HepG2 (cell line): Measurements from ENCODE around the gene ATP6V1G2. TPM values are rescaled to one million over a fixed set of nuclear protein-coding genes. Genes with fewer than 3 reads are reported as not detected.

Experiments used
- ATAC-seq: fragments of 200-7000 bp; cut with Tn5 transposase; 3 replicates; pipeline ENCODE4 v1.9.1; 2020; ENCODE audit warnings: mild to moderate bottlenecking, moderate library complexity
- BruUV-seq: library from RNA; stranded (reverse); fragments of 400-500 nt; replicated peaks from 2 replicates; lab custom pipeline; 2021; lab: Mats Ljungman, UMichigan
- CTCF ChIA-PET: fragments of 300-600 bp; formaldehyde crosslinking; extraction: SDS; loops from one replicate; lab custom pipeline; 2021; ENCODE audit warnings: low total read pairs, inconsistent platforms, low intra/inter-chr PET ratio; lab: Yijun Ruan, JAX
- POLR2A ChIA-PET: fragments of 350-600 bp; sonication (Branson Sonifier 250); formaldehyde crosslinking; loops from one replicate; lab custom pipeline; 2020; ENCODE audit warnings: antibody characterized with exemption, inconsistent platforms; lab: Yijun Ruan, JAX
- DNase-seq: peaks from one replicate; pipeline ENCODE4 v3.0.0-alpha.2; 2015; ENCODE audit warnings: low spot score
- FAIRE-seq: peaks from 3 replicates; lab custom pipeline; 2011; peaks lifted over from hg19 to GRCh38; lab: Jason Lieb, UNC
- H2AFZ ChIP-seq: one replicate; pipeline ENCODE4 v1.6.1; 2011; ENCODE audit warnings: low read length, inconsistent platforms
- H3K27ac ChIP-seq: fragments of 300-600 bp; 3 replicates; pipeline ENCODE4 v1.8.0; 2011; ENCODE audit warnings: mixed run types, mild to moderate bottlenecking, mixed read lengths, low read length, inconsistent platforms; ENCODE audit not compliant: insufficient read depth; ENCODE audit errors: extremely low read length
- H3K27me3 ChIP-seq, 2 experiments: fragments of 200-600 bp in 1 of 2; 2 replicates in 1 of 2; 3 replicates in 1 of 2; pipeline versions ENCODE4 v1.6.0 to v1.8.0; 2011; ENCODE audit warnings: low read length in 2 of 2, mild to moderate bottlenecking in 2 of 2, moderate library complexity in 2 of 2, inconsistent platforms in 1 of 2; ENCODE audit not compliant: insufficient read depth in 2 of 2, control insufficient read depth in 1 of 2
- H3K36me3 ChIP-seq, 2 experiments: fragments of 200-600 bp in 1 of 2; replicated peaks in 1 of 2; 2 replicates in 1 of 2; 3 replicates in 1 of 2; pipeline versions ENCODE4 v1.5.1 to v1.8.0; 2011; ENCODE audit warnings: low read length in 2 of 2, inconsistent platforms in 1 of 2; ENCODE audit not compliant: insufficient read depth in 2 of 2, control insufficient read depth in 1 of 2
- H3K4me1 ChIP-seq: 2 replicates; pipeline ENCODE4 v1.5.1; 2012; ENCODE audit warnings: low read length, inconsistent platforms; ENCODE audit not compliant: insufficient read depth
- H3K4me2 ChIP-seq: 2 replicates; pipeline ENCODE4 v1.6.0; 2011; ENCODE audit warnings: low read depth, low read length, inconsistent platforms
- H3K4me3 ChIP-seq, 3 experiments: fragments of 200-600 bp in 1 of 3; sonication (generic), shearing (Covaris generic) in 1 of 3; replicated peaks in 1 of 3; 2 replicates each; pipeline ENCODE4 v1.5.1; 2011 to 2016; ENCODE audit warnings: low read length in 3 of 3, inconsistent platforms in 2 of 3, low read depth in 2 of 3, mild to moderate bottlenecking in 2 of 3, control low read depth in 1 of 3, mixed read lengths in 1 of 3; ENCODE audit not compliant: insufficient read depth in 1 of 3
- H3K79me2 ChIP-seq: one replicate; pipeline ENCODE4 v1.6.1; 2011; ENCODE audit warnings: low read length, inconsistent platforms; ENCODE audit not compliant: insufficient read depth
- H3K9ac ChIP-seq: 2 replicates; pipeline ENCODE4 v1.6.0; 2011; ENCODE audit warnings: mild to moderate bottlenecking, low read depth, low read length, inconsistent platforms; ENCODE audit not compliant: insufficient read depth
- H3K9me3 ChIP-seq: 2 replicates; pipeline ENCODE4 v1.5.1; 2012; ENCODE audit warnings: mild to moderate bottlenecking, low read length
- H4K20me1 ChIP-seq: 2 replicates; pipeline ENCODE4 v1.6.0; 2011; ENCODE audit warnings: inconsistent platforms, mild to moderate bottlenecking, low read length, moderate library complexity; ENCODE audit not compliant: insufficient read depth
- ATF3 ChIP-seq: sonication (generic); formaldehyde crosslinking; IDR thresholded peaks from 2 replicates; pipeline ENCODE4 v1.4.0; 2020; ENCODE audit warnings: missing genetic modification reagents
- KDM3A ChIP-seq: IDR thresholded peaks from 2 replicates; pipeline ENCODE4 v1.6.1; 2018; ENCODE audit warnings: low read depth, missing compliant biosample characterization
- LBX2 ChIP-seq: sonication (generic); formaldehyde crosslinking; IDR thresholded peaks from 2 replicates; pipeline ENCODE4 v1.5.0; 2020; ENCODE audit warnings: missing genetic modification reagents, mild to moderate bottlenecking, borderline replicate concordance
- MXD4 ChIP-seq: IDR thresholded peaks from 2 replicates; pipeline ENCODE4 v1.6.1; 2016; ENCODE audit warnings: mild to moderate bottlenecking, missing biosample characterization, missing genetic modification reagents
- NBN ChIP-seq: fragments of 450-650 bp; conservative IDR thresholded peaks from 2 replicates; pipeline ENCODE4 v1.6.1; 2017
- ZNF501 ChIP-seq: sonication (generic); formaldehyde crosslinking; IDR thresholded peaks from 2 replicates; pipeline ENCODE4 v1.5.1; 2020; ENCODE audit warnings: mild to moderate bottlenecking, moderate library complexity, missing genetic modification reagents
- ZNF549 ChIP-seq: sonication (generic); formaldehyde crosslinking; IDR thresholded peaks from 2 replicates; pipeline ENCODE4 v1.5.0; 2020; ENCODE audit warnings: missing genetic modification reagents
- ZNF609 ChIP-seq: sonication (generic); formaldehyde crosslinking; IDR thresholded peaks from 2 replicates; pipeline ENCODE4 v1.4.0; 2020; ENCODE audit warnings: mild to moderate bottlenecking, missing genetic modification reagents, borderline replicate concordance
- ZNF781 ChIP-seq: sonication (generic); formaldehyde crosslinking; IDR thresholded peaks from 2 replicates; pipeline ENCODE4 v1.5.1; 2020; ENCODE audit warnings: borderline replicate concordance, mild to moderate bottlenecking, missing genetic modification reagents; ENCODE audit errors: not compliant biosample characterization
- WGBS: methylation state at CpG from one replicate; pipeline ENCODE4 v1.1.6; 2017; ENCODE audit warnings: low lambda C conversion rate; 5-methylcytosine and 5-hydroxymethylcytosine counted together
- in situ Hi-C: cut with HindIII; loops from 2 replicates; pipeline ENCODE4 v1.10.0; 2017; ENCODE audit warnings: low pct_unique_long_range_greater_than_20kb; ENCODE audit not compliant: extremely low pct_ligation_motif_present
- intact Hi-C: fragments of 100-400 bp; cut with micrococcal nuclease; formaldehyde crosslinking; loops from one replicate; pipeline ENCODE4 v1.10.0; 2022; ENCODE audit not compliant: unreplicated experiment
- polyA plus RNA-seq, 8 experiments: library from polyadenylated mRNA; depleted of rRNA in 3 of 8; stranded (reverse) in 7 of 8; unstranded in 1 of 8; fragments of >200 nt; fragmentation: Illumina TruSeq in 4 of 8; extraction: Trizol in 4 of 8; gene quantifications; 2 replicates each; pipeline versions ENCODE4 v1.2.1 to v1.2.3, GENCODE V29; 2011 to 2016; ENCODE audit warnings: low read depth in 4 of 8, missing spikeins in 1 of 8, mixed read lengths in 1 of 8; ENCODE audit not compliant: insufficient read depth in 1 of 8
- total RNA-seq, 5 experiments: library from RNA; depleted of rRNA; stranded (reverse); fragments of >200 nt; fragmentation: Illumina TruSeq; extraction: Trizol; gene quantifications; 2 replicates each; pipeline ENCODE4 v1.2.3, GENCODE V29; 2016; ENCODE audit warnings: low read depth in 1 of 5

Gene ATP6V1G2
- total and polyA plus RNA-seq, 2 of the 13 experiments (the other 11 are each of a cell fraction or from before 2014, with no cell fraction given), result 0.27 to 0.83 TPM

GRCh38 chr6:31575952-31576685 is 29.7 kb upstream of the ATP6V1G2 start:
- POLR2A ChIA-PET, result interaction anchor here (0.9 to 2.3 kb wide), 5 partner anchors 8 to 89 kb away, joined by 3 to 9 read pairs (median 6); partner anchors contain the start of genes DDX39B, GPANK1 and NFKBIL1
- BruUV-seq, result no TSS peak
- Histone ChIP-seq H3K4me1 (peaks cover 8% of the 10 kb centered on the region), H3K36me3 (no peaks in the 10 kb centered on the region), H3K79me2 (no peaks in the 10 kb centered on the region), H2AFZ (no peak overlapping the region), H3K9ac (no peak overlapping the region), H3K4me2 (no peak overlapping the region), H3K4me3 (no peak overlapping the region), H3K9me3 (no peaks in the 10 kb centered on the region), H4K20me1 (no peaks in the 10 kb centered on the region), H3K27ac (no peak overlapping the region), H3K27me3 (peaks cover 20 to 96% of the 10 kb centered on the region in 2 experiments)
- CTCF ChIA-PET, result no interaction called here
- no peak for ATAC-seq
- TF ChIP-seq ZNF549 (CRISPR knock-in tag) (no peak), NBN (peak; percentile 69; the same call in 1 of the 2 replicates)
- no peak for FAIRE-seq
- intact Hi-C loops, result no loop called here
- no peak for DNase-seq
- in situ Hi-C loops, result no loop called here
- 47% methylated on average over 8 of the region's 8 CpGs for WGBS

- Histone ChIP-seq H3K9ac (no peak within 1 kb of the TSS), H3K27me3 (peaks cover 20 to 92% of the 10 kb centered on the region in 2 experiments), H4K20me1 (no peaks in the 10 kb centered on the region), H3K4me3 (no peak within 1 kb of the TSS), H3K36me3 (no peaks in the 10 kb centered on the region), H3K27ac (no peak within 1 kb of the TSS), H3K4me1 (peaks cover 4% of the 10 kb centered on the region), H3K9me3 (no peaks in the 10 kb centered on the region), H2AFZ (no peak within 1 kb of the TSS), H3K79me2 (no peaks in the 10 kb centered on the region), H3K4me2 (peak within 1 kb of the TSS; percentile 9; the same call in 1 of the 2 replicates)
- FAIRE-seq (no peak), DNase-seq (no peak), ATAC-seq (no peak)
- in situ Hi-C loops, result no loop called here
- POLR2A ChIA-PET, result interaction anchor here (0.9 to 1.9 kb wide), 3 partner anchors 28 to 34 kb away, joined by 3 to 8 read pairs (median 4); partner anchors contain the start of genes DDX39B and NFKBIL1
- 16% methylated on average over 19 of the region's 19 CpGs for WGBS
- intact Hi-C loops, result no loop called here
- no TSS peak for BruUV-seq
- CTCF ChIA-PET, result no interaction called here
- no peak for TF ChIP-seq LBX2 (CRISPR knock-in tag)
- TF ChIP-seq ZNF609 (CRISPR knock-in tag), result no peak
- no peak for TF ChIP-seq MXD4 (CRISPR knock-in tag)
- no peak for TF ChIP-seq ZNF781
- TF ChIP-seq ZNF501 (CRISPR knock-in tag), result 0 out of 2 replicates have a peak, but pooled peaks have one; percentile 27
- TF ChIP-seq KDM3A (CRISPR knock-in tag), result no peak
- TF ChIP-seq ATF3 (CRISPR knock-in tag), result no peak
Observed at GRCh38 chr6:31575335-31575901, 29.0 kb upstream of the ATP6V1G2 start, which contains the start of gene TNF. TNF (plus strand) TSS chr6:31575565; CDS start chr6:31575742, 177 bp downstream.
